HepG2 (cell line): ENCODE data around the gene FGD2. TPM values are rescaled to one million over a fixed set of nuclear protein-coding genes. Genes with fewer than 3 reads are reported as not detected.
A peak's percentile ranks its signal among the peaks of the same experiment; 100 is the strongest.

Experiments used
- ATAC-seq: fragments of 200-7000 bp; cut with Tn5 transposase; 3 replicates; pipeline ENCODE4 v1.9.1; 2020; ENCODE audit warnings: mild to moderate bottlenecking, moderate library complexity
- BruUV-seq: library from RNA; stranded (reverse); fragments of 400-500 nt; replicated peaks from 2 replicates; lab custom pipeline; 2021; lab: Mats Ljungman, UMichigan
- CTCF ChIA-PET: fragments of 300-600 bp; formaldehyde crosslinking; extraction: SDS; loops from one replicate; lab custom pipeline; 2021; ENCODE audit warnings: low total read pairs, inconsistent platforms, low intra/inter-chr PET ratio; lab: Yijun Ruan, JAX
- POLR2A ChIA-PET: fragments of 350-600 bp; sonication (Branson Sonifier 250); formaldehyde crosslinking; loops from one replicate; lab custom pipeline; 2020; ENCODE audit warnings: antibody characterized with exemption, inconsistent platforms; lab: Yijun Ruan, JAX
- DNase-seq: peaks from one replicate; pipeline ENCODE4 v3.0.0-alpha.2; 2015; ENCODE audit warnings: low spot score
- FAIRE-seq: peaks from 3 replicates; lab custom pipeline; 2011; peaks lifted over from hg19 to GRCh38; lab: Jason Lieb, UNC
- H2AFZ ChIP-seq: one replicate; pipeline ENCODE4 v1.6.1; 2011; ENCODE audit warnings: low read length, inconsistent platforms
- H3K27ac ChIP-seq: fragments of 300-600 bp; 3 replicates; pipeline ENCODE4 v1.8.0; 2011; ENCODE audit warnings: mixed run types, mild to moderate bottlenecking, mixed read lengths, low read length, inconsistent platforms; ENCODE audit not compliant: insufficient read depth; ENCODE audit errors: extremely low read length
- H3K27me3 ChIP-seq, 2 experiments: fragments of 200-600 bp in 1 of 2; 2 replicates in 1 of 2; 3 replicates in 1 of 2; pipeline versions ENCODE4 v1.6.0 to v1.8.0; 2011; ENCODE audit warnings: low read length in 2 of 2, mild to moderate bottlenecking in 2 of 2, moderate library complexity in 2 of 2, inconsistent platforms in 1 of 2; ENCODE audit not compliant: insufficient read depth in 2 of 2, control insufficient read depth in 1 of 2
- H3K36me3 ChIP-seq, 2 experiments: fragments of 200-600 bp in 1 of 2; replicated peaks in 1 of 2; 2 replicates in 1 of 2; 3 replicates in 1 of 2; pipeline versions ENCODE4 v1.5.1 to v1.8.0; 2011; ENCODE audit warnings: low read length in 2 of 2, inconsistent platforms in 1 of 2; ENCODE audit not compliant: insufficient read depth in 2 of 2, control insufficient read depth in 1 of 2
- H3K4me1 ChIP-seq: 2 replicates; pipeline ENCODE4 v1.5.1; 2012; ENCODE audit warnings: low read length, inconsistent platforms; ENCODE audit not compliant: insufficient read depth
- H3K4me2 ChIP-seq: 2 replicates; pipeline ENCODE4 v1.6.0; 2011; ENCODE audit warnings: low read depth, low read length, inconsistent platforms
- H3K4me3 ChIP-seq, 3 experiments: fragments of 200-600 bp in 1 of 3; sonication (generic), shearing (Covaris generic) in 1 of 3; replicated peaks in 1 of 3; 2 replicates each; pipeline ENCODE4 v1.5.1; 2011 to 2016; ENCODE audit warnings: low read length in 3 of 3, inconsistent platforms in 2 of 3, low read depth in 2 of 3, mild to moderate bottlenecking in 2 of 3, control low read depth in 1 of 3, mixed read lengths in 1 of 3; ENCODE audit not compliant: insufficient read depth in 1 of 3
- H3K79me2 ChIP-seq: one replicate; pipeline ENCODE4 v1.6.1; 2011; ENCODE audit warnings: low read length, inconsistent platforms; ENCODE audit not compliant: insufficient read depth
- H3K9ac ChIP-seq: 2 replicates; pipeline ENCODE4 v1.6.0; 2011; ENCODE audit warnings: mild to moderate bottlenecking, low read depth, low read length, inconsistent platforms; ENCODE audit not compliant: insufficient read depth
- H3K9me3 ChIP-seq: 2 replicates; pipeline ENCODE4 v1.5.1; 2012; ENCODE audit warnings: mild to moderate bottlenecking, low read length
- H4K20me1 ChIP-seq: 2 replicates; pipeline ENCODE4 v1.6.0; 2011; ENCODE audit warnings: inconsistent platforms, mild to moderate bottlenecking, low read length, moderate library complexity; ENCODE audit not compliant: insufficient read depth
- AHR ChIP-seq: IDR thresholded peaks from 2 replicates; pipeline ENCODE4 v1.6.1; 2018; ENCODE audit warnings: missing genetic modification reagents, missing compliant biosample characterization
- FLYWCH1 ChIP-seq: sonication (generic); formaldehyde crosslinking; IDR thresholded peaks from 2 replicates; pipeline ENCODE4 v1.8.1; 2023; ENCODE audit warnings: mild to moderate bottlenecking, missing genetic modification reagents
- HNF1B ChIP-seq: sonication (generic); formaldehyde crosslinking; IDR thresholded peaks from 2 replicates; pipeline ENCODE4 v1.5.1; 2020; ENCODE audit warnings: mild to moderate bottlenecking, moderate library complexity, missing genetic modification reagents
- IKZF4 ChIP-seq: sonication (generic); formaldehyde crosslinking; IDR thresholded peaks from 2 replicates; pipeline ENCODE4 v1.5.1; 2020; ENCODE audit warnings: borderline replicate concordance, mild to moderate bottlenecking, low read depth, missing genetic modification reagents; ENCODE audit errors: not compliant biosample characterization
- IRF2 ChIP-seq: IDR thresholded peaks from 2 replicates; pipeline ENCODE4 v1.6.1; 2018; ENCODE audit warnings: missing genetic modification reagents, missing compliant biosample characterization
- MIER3 ChIP-seq: IDR thresholded peaks from 2 replicates; pipeline ENCODE4 v1.6.1; 2016; ENCODE audit warnings: missing compliant biosample characterization, borderline replicate concordance
- MYPOP ChIP-seq: sonication (generic); formaldehyde crosslinking; IDR thresholded peaks from 2 replicates; pipeline ENCODE4 v1.8.1; 2023; ENCODE audit warnings: mild to moderate bottlenecking, moderate library complexity, missing genetic modification reagents
- SALL2 ChIP-seq: sonication (generic); formaldehyde crosslinking; IDR thresholded peaks from 2 replicates; pipeline ENCODE4 v1.8.1; 2023; ENCODE audit warnings: mild to moderate bottlenecking, missing genetic modification reagents, inconsistent platforms
- ZBTB34 ChIP-seq: sonication (generic); formaldehyde crosslinking; IDR thresholded peaks from 2 replicates; pipeline ENCODE4 v1.8.0; 2022; ENCODE audit warnings: mild to moderate bottlenecking, missing genetic modification reagents
- ZNF282 ChIP-seq: fragments of 450-650 bp; IDR thresholded peaks from 2 replicates; pipeline ENCODE4 v1.6.1; 2018; ENCODE audit not compliant: partially characterized antibody
- ZNF3 ChIP-seq: IDR thresholded peaks from 2 replicates; pipeline ENCODE4 v1.7.0; 2017; ENCODE audit warnings: inconsistent platforms
- ZNF580 ChIP-seq: IDR thresholded peaks from 2 replicates; pipeline ENCODE4 v1.6.1; 2016; ENCODE audit warnings: low read depth, borderline replicate concordance
- ZNF766 ChIP-seq: sonication (generic); formaldehyde crosslinking; IDR thresholded peaks from 2 replicates; pipeline ENCODE4 v1.5.0; 2020; ENCODE audit warnings: missing genetic modification reagents, borderline replicate concordance
- ZNF780A ChIP-seq: sonication (generic); formaldehyde crosslinking; IDR thresholded peaks from 2 replicates; pipeline ENCODE4 v1.8.0; 2022; ENCODE audit warnings: mild to moderate bottlenecking, missing genetic modification reagents, moderate library complexity
- ZNF781 ChIP-seq: sonication (generic); formaldehyde crosslinking; IDR thresholded peaks from 2 replicates; pipeline ENCODE4 v1.5.1; 2020; ENCODE audit warnings: borderline replicate concordance, mild to moderate bottlenecking, missing genetic modification reagents; ENCODE audit errors: not compliant biosample characterization
- WGBS: methylation state at CpG from one replicate; pipeline ENCODE4 v1.1.6; 2017; ENCODE audit warnings: low lambda C conversion rate; 5-methylcytosine and 5-hydroxymethylcytosine counted together
- in situ Hi-C: cut with HindIII; loops from 2 replicates; pipeline ENCODE4 v1.10.0; 2017; ENCODE audit warnings: low pct_unique_long_range_greater_than_20kb; ENCODE audit not compliant: extremely low pct_ligation_motif_present
- intact Hi-C: fragments of 100-400 bp; cut with micrococcal nuclease; formaldehyde crosslinking; loops from one replicate; pipeline ENCODE4 v1.10.0; 2022; ENCODE audit not compliant: unreplicated experiment
- polyA plus RNA-seq, 8 experiments: library from polyadenylated mRNA; depleted of rRNA in 3 of 8; stranded (reverse) in 7 of 8; unstranded in 1 of 8; fragments of >200 nt; fragmentation: Illumina TruSeq in 4 of 8; extraction: Trizol in 4 of 8; gene quantifications; 2 replicates each; pipeline versions ENCODE4 v1.2.1 to v1.2.3, GENCODE V29; 2011 to 2016; ENCODE audit warnings: low read depth in 4 of 8, missing spikeins in 1 of 8, mixed read lengths in 1 of 8; ENCODE audit not compliant: insufficient read depth in 1 of 8
- total RNA-seq, 5 experiments: library from RNA; depleted of rRNA; stranded (reverse); fragments of >200 nt; fragmentation: Illumina TruSeq; extraction: Trizol; gene quantifications; 2 replicates each; pipeline ENCODE4 v1.2.3, GENCODE V29; 2016; ENCODE audit warnings: low read depth in 1 of 5
- TF ChIP-seq, protein P1 (sequence below): sonication (generic); formaldehyde crosslinking; IDR thresholded peaks from 2 replicates; pipeline ENCODE4 v1.8.0; 2022; ENCODE audit warnings: mild to moderate bottlenecking, missing genetic modification reagents, moderate library complexity
- TF ChIP-seq, protein P2 (sequence below): sonication (generic); formaldehyde crosslinking; IDR thresholded peaks from 2 replicates; pipeline ENCODE4 v1.4.0; 2020; ENCODE audit warnings: missing genetic modification reagents, mild to moderate bottlenecking, borderline replicate concordance

Gene FGD2
- total and polyA plus RNA-seq, 2 of the 13 experiments (the other 11 are each of a cell fraction or from before 2014, with no cell fraction given) = not detected

GRCh38 chr6:37072526-37072925 is 67.1 kb downstream of the FGD2 start:
- no peaks in the 10 kb centered on the region for H3K36me3 ChIP-seq
- H3K9me3 ChIP-seq = no peaks in the 10 kb centered on the region
- POLR2A ChIA-PET = interaction anchor here (0.9 to 1.7 kb wide), 3 partner anchors 10 to 97 kb away, joined by 3 to 4 read pairs (median 4); partner anchors contain the start of gene PIM1
- in situ Hi-C loops (no loop called here), intact Hi-C loops (no loop called here)
- BruUV-seq = no TSS peak
- CTCF ChIA-PET = no interaction called here
- H3K27ac ChIP-seq = no peak overlapping the region
- no peaks in the 10 kb centered on the region for H4K20me1 ChIP-seq
- no peaks in the 10 kb centered on the region for H3K79me2 ChIP-seq
- peaks cover 70% of the 10 kb centered on the region for H3K4me1 ChIP-seq
- DNase-seq (no peak), FAIRE-seq (no peak), ATAC-seq (peak; percentile 14; the same call in 1 of the 3 replicates)
- H2AFZ ChIP-seq = no peak overlapping the region
- no peaks in the 10 kb centered on the region for H3K27me3 ChIP-seq
- no peak overlapping the region for H3K4me2 ChIP-seq
- H3K9ac ChIP-seq = no peak overlapping the region
- no peak overlapping the region for H3K4me3 ChIP-seq
- 76% methylated on average over 5 of the region's 5 CpGs for WGBS
- TF ChIP-seq FLYWCH1 (CRISPR knock-in tag) (no peak), MIER3 (CRISPR knock-in tag) (no peak), ZNF580 (CRISPR knock-in tag) (no peak), IKZF4 (CRISPR knock-in tag) (peak; percentile 13), HNF1B (CRISPR knock-in tag) (peak; percentile 56), SALL2 (CRISPR knock-in tag) (no peak), MYPOP (CRISPR knock-in tag) (no peak), ZNF766 (CRISPR knock-in tag) (no peak), ZNF780A (peak; percentile 71; the same call in 1 of the 2 replicates), IRF2 (no peak), ZNF781 (CRISPR knock-in tag) (no peak), AHR (CRISPR knock-in tag) (no peak), ZBTB34 (CRISPR knock-in tag) (no peak), ZNF282 (no peak), ZNF3 (CRISPR knock-in tag) (no peak)
- TF ChIP-seq, protein P1, sequence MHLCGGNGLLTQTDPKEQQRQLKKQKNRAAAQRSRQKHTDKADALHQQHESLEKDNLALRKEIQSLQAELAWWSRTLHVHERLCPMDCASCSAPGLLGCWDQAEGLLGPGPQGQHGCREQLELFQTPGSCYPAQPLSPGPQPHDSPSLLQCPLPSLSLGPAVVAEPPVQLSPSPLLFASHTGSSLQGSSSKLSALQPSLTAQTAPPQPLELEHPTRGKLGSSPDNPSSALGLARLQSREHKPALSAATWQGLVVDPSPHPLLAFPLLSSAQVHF (CRISPR knock-in tag) = no peak
- TF ChIP-seq, protein P2, sequence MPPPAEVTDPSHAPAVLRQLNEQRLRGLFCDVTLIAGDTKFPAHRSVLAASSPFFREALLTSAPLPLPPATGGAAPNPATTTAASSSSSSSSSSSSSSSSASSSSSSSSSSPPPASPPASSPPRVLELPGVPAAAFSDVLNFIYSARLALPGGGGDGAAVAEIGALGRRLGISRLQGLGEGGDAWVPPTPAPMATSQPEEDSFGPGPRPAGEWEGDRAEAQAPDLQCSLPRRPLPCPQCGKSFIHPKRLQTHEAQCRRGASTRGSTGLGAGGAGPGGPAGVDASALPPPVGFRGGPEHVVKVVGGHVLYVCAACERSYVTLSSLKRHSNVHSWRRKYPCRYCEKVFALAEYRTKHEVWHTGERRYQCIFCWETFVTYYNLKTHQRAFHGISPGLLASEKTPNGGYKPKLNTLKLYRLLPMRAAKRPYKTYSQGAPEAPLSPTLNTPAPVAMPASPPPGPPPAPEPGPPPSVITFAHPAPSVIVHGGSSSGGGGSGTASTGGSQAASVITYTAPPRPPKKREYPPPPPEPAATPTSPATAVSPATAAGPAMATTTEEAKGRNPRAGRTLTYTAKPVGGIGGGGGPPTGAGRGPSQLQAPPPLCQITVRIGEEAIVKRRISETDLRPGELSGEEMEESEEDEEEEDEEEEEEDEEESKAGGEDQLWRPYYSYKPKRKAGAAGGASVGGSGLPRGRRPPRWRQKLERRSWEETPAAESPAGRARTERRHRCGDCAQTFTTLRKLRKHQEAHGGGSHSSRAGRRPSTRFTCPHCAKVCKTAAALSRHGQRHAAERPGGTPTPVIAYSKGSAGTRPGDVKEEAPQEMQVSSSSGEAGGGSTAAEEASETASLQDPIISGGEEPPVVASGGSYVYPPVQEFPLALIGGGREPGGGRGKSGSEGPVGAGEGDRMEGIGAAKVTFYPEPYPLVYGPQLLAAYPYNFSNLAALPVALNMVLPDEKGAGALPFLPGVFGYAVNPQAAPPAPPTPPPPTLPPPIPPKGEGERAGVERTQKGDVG (CRISPR knock-in tag) = no peak
